Activated T-cell treated with anti-CD3 and anti-CD28 coated beads for 4 hours (primary cell): Measurements from ENCODE around the gene TEX35.

ENCODE experiments used
- DNase-seq: peaks from one replicate; pipeline ENCODE4 v3.0.0-alpha.2; 2020

The TEX35 gene

GRCh38 chr1:178521241-178521640 is 8.3 kb downstream of the TEX35 start:
- DNase-seq = no peak

- DNase-seq = no peak
Observed at GRCh38 chr1:178527117-178527516, 14.2 kb downstream of the TEX35 start.

- no peak for DNase-seq
Observed at GRCh38 chr1:178528228-178528952, 15.5 kb downstream of the TEX35 start.

GRCh38 chr1:178528953-178529335 is 16.0 kb downstream of the TEX35 start:
- DNase-seq = no peak

- no peak for DNase-seq
Observed at GRCh38 chr1:178529364-178530036, 16.6 kb downstream of the TEX35 start.

GRCh38 chr1:178530037-178530402 is 17.1 kb downstream of the TEX35 start:
- no peak for DNase-seq

- no peak for DNase-seq
Observed at GRCh38 chr1:178530502-178530901, 17.6 kb downstream of the TEX35 start.

GRCh38 chr1:178531887-178532286 is 19.0 kb downstream of the TEX35 start:
- no peak for DNase-seq

- DNase-seq = peak; percentile 57
Observed at GRCh38 chr1:178532392-178532791, 19.5 kb downstream of the TEX35 start.

GRCh38 chr1:178533121-178533946 is 20.4 kb downstream of the TEX35 start:
- no peak for DNase-seq

GRCh38 chr1:178534137-178534868 is 21.4 kb downstream of the TEX35 start:
- DNase-seq = no peak

GRCh38 chr1:178536329-178536728 is 23.4 kb downstream of the TEX35 start:
- no peak for DNase-seq

- no peak for DNase-seq
Observed at GRCh38 chr1:178536844-178537371, 24.0 kb downstream of the TEX35 start.

- no peak for DNase-seq
Observed at GRCh38 chr1:178537382-178538090, 24.6 kb downstream of the TEX35 start.

- no peak for DNase-seq
Observed at GRCh38 chr1:178538192-178538916, 25.4 kb downstream of the TEX35 start.

GRCh38 chr1:178539291-178539690 is 26.4 kb downstream of the TEX35 start:
- no peak for DNase-seq

GRCh38 chr1:178540204-178540603 is 27.3 kb downstream of the TEX35 start:
- no peak for DNase-seq

- no peak for DNase-seq
Observed at GRCh38 chr1:178540646-178541045, 27.7 kb downstream of the TEX35 start.

GRCh38 chr1:178541379-178541778 is 28.5 kb downstream of the TEX35 start:
- DNase-seq = no peak

- no peak for DNase-seq
Observed at GRCh38 chr1:178541829-178542553, 29.1 kb downstream of the TEX35 start.
